ENCODE results near the gene MAD1L1.

MAD1L1 gene

GRCh38 chr7:1873421-1873820 is 359.3 kb downstream of the MAD1L1 start:
- in situ Hi-C loops (cut with HindIII; ENCODE audit: low sequenced_read_pairs), result no loop called here
- TF ChIP-seq CTCF (IDR thresholded peaks at IDR 0.05; ENCODE audit: low read depth, low read length, missing control alignments), result no peak
- H3K4me3 ChIP-seq (ENCODE audit: low read depth, low read length), result no peak overlapping the region
- DNase-seq (ENCODE audit: low read depth), result no peak

GRCh38 chr7:1873070-1873405 is 359.7 kb downstream of the MAD1L1 start:
- no peak for TF ChIP-seq CTCF (IDR thresholded peaks at IDR 0.05; ENCODE audit: low read depth, low read length, missing control alignments)
- in situ Hi-C loops (cut with HindIII; ENCODE audit: low sequenced_read_pairs), result no loop called here
- no peak overlapping the region for H3K4me3 ChIP-seq (ENCODE audit: low read depth, low read length)
- no peak for DNase-seq (ENCODE audit: low read depth)

GRCh38 chr7:1872191-1873069 is 360.3 kb downstream of the MAD1L1 start:
- no peak for DNase-seq (ENCODE audit: low read depth)
- H3K4me3 ChIP-seq (ENCODE audit: low read depth, low read length), result no peak overlapping the region
- TF ChIP-seq CTCF (IDR thresholded peaks at IDR 0.05; ENCODE audit: low read depth, low read length, missing control alignments), result no peak
- in situ Hi-C loops (cut with HindIII; ENCODE audit: low sequenced_read_pairs), result no loop called here

GRCh38 chr7:1869452-1870130 is 363.2 kb downstream of the MAD1L1 start:
- no peak for DNase-seq (ENCODE audit: low read depth)
- no peak for TF ChIP-seq CTCF (IDR thresholded peaks at IDR 0.05; ENCODE audit: low read depth, low read length, missing control alignments)
- in situ Hi-C loops (cut with HindIII; ENCODE audit: low sequenced_read_pairs), result no loop called here
- no peak overlapping the region for H3K4me3 ChIP-seq (ENCODE audit: low read depth, low read length)

GRCh38 chr7:1868516-1869165 is 364.1 kb downstream of the MAD1L1 start:
- in situ Hi-C loops (cut with HindIII; ENCODE audit: low sequenced_read_pairs), result no loop called here
- H3K4me3 ChIP-seq (ENCODE audit: low read depth, low read length), result no peak overlapping the region
- DNase-seq (ENCODE audit: low read depth), result no peak
- no peak for TF ChIP-seq CTCF (IDR thresholded peaks at IDR 0.05; ENCODE audit: low read depth, low read length, missing control alignments)

GRCh38 chr7:1867370-1868260 is 365.1 kb downstream of the MAD1L1 start:
- in situ Hi-C loops (cut with HindIII; ENCODE audit: low sequenced_read_pairs), result no loop called here
- no peak overlapping the region for H3K4me3 ChIP-seq (ENCODE audit: low read depth, low read length)
- no peak for DNase-seq (ENCODE audit: low read depth)
- TF ChIP-seq CTCF (IDR thresholded peaks at IDR 0.05; ENCODE audit: low read depth, low read length, missing control alignments), result no peak

All from astrocyte of the cerebellum (primary cell).